ENCODE results near the gene AGT. TPM values are rescaled to one million over a fixed set of nuclear protein-coding genes. Genes with fewer than 3 reads are reported as not detected.

The AGT gene
- polyA plus RNA-seq, 1 donor (not counting 4 experiments of a cell fraction or from before 2014, with no cell fraction given) = not detected

DNA sequence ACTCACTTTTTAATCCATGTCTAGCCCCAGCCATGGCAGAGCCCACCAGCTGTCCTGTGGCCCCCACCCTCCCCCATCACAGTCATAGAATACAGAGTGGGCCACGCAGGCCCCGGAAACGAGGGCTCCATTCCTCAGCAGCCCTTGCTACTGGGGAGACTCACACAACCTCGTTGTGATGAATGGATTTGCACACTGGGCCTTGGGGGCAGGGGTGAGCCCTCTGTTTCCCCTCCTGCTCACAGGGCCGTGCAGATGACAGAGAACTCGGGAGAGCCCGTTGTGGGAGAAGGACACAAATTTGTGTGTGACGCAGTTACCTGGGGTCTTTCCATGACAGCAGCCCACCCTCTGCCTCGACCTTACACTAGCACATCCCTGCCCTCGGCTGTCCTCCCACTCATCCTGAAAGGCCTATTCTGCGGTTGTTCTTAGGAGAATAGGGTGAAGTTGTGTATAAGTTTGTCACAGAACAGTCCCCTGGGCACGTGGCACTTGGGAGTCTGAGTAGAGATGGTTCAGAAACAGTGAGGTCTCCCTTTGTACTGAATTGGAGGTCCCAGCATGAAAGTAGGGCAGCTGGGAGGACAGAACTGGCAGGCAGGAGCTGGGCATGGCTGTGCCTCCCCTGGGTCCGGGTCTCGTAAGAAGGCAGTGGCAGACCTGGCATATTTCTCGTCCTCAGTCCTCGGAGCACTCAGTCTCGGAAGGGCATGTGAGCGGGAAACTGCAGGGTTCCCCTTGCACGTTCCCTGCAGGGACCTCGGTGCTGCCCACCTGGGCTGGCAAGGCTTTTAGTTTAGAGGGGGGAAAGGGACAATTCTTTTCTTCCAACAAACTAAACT lies 6.8 kb downstream of the AGT start:
- Histone ChIP-seq H2AFZ (ENCODE audit: control insufficient read depth, low read length) (no peak overlapping the region), H3K4me1 (ENCODE audit: control insufficient read depth, extremely low read depth, insufficient read depth, low read length) (no peaks in the 10 kb centered on the region), H3K27me3 (ENCODE audit: control insufficient read depth, extremely low read depth, insufficient read depth, low read length) (peaks cover 7% of the 10 kb centered on the region), H3K36me3 (ENCODE audit: control insufficient read depth in 2 of 2, extremely low read depth in 1 of 2, insufficient read depth in 2 of 2, low read length in 2 of 2) (no peaks in the 10 kb centered on the region), H3K79me2 (ENCODE audit: control insufficient read depth, insufficient read depth, low read length) (no peaks in the 10 kb centered on the region), H3K9me1 (ENCODE audit: control insufficient read depth, extremely low read depth, insufficient read depth, low read length) (no peaks in the 10 kb centered on the region), H3K9ac (ENCODE audit: control insufficient read depth, extremely low read depth, insufficient read depth, low read length) (no peak overlapping the region), H3K4me3 (ENCODE audit: control insufficient read depth in 2 of 3, extremely low read depth in 1 of 3, insufficient read depth in 2 of 3, low read depth in 1 of 3, low read length in 3 of 3) (no peak overlapping the region), H3K9me3 (ENCODE audit: control insufficient read depth, low read depth, low read length) (no peaks in the 10 kb centered on the region), H3K4me2 (ENCODE audit: control insufficient read depth, extremely low read depth, insufficient read depth, low read depth, low read length) (no peak overlapping the region), H4K20me1 (ENCODE audit: control insufficient read depth, extremely low read depth, insufficient read depth, low read length) (no peaks in the 10 kb centered on the region), H3K27ac (ENCODE audit: control insufficient read depth, insufficient read depth, low read length) (no peak overlapping the region)
- no peak for TF ChIP-seq EZH2 (IDR thresholded peaks at IDR 0.05; ENCODE audit: low read length)
- TF ChIP-seq, protein P1, sequence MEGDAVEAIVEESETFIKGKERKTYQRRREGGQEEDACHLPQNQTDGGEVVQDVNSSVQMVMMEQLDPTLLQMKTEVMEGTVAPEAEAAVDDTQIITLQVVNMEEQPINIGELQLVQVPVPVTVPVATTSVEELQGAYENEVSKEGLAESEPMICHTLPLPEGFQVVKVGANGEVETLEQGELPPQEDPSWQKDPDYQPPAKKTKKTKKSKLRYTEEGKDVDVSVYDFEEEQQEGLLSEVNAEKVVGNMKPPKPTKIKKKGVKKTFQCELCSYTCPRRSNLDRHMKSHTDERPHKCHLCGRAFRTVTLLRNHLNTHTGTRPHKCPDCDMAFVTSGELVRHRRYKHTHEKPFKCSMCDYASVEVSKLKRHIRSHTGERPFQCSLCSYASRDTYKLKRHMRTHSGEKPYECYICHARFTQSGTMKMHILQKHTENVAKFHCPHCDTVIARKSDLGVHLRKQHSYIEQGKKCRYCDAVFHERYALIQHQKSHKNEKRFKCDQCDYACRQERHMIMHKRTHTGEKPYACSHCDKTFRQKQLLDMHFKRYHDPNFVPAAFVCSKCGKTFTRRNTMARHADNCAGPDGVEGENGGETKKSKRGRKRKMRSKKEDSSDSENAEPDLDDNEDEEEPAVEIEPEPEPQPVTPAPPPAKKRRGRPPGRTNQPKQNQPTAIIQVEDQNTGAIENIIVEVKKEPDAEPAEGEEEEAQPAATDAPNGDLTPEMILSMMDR (optimal IDR thresholded peaks at IDR 0.05 in 1 of 3, IDR thresholded peaks at IDR 0.05 in 1 of 3, conservative IDR thresholded peaks at IDR 0.05 in 1 of 3; ENCODE audit: extremely low read depth in 1 of 3, insufficient read depth in 2 of 3, low read length in 3 of 3) = no peak
- FAIRE-seq (no peak), DNase-seq (ENCODE audit: low read depth, low spot score) (no peak)
- dilution Hi-C loops (cut with MboI; ENCODE audit: extremely low pct_ligation_motif_present, low sequenced_read_pairs) = no loop called here

DNA sequence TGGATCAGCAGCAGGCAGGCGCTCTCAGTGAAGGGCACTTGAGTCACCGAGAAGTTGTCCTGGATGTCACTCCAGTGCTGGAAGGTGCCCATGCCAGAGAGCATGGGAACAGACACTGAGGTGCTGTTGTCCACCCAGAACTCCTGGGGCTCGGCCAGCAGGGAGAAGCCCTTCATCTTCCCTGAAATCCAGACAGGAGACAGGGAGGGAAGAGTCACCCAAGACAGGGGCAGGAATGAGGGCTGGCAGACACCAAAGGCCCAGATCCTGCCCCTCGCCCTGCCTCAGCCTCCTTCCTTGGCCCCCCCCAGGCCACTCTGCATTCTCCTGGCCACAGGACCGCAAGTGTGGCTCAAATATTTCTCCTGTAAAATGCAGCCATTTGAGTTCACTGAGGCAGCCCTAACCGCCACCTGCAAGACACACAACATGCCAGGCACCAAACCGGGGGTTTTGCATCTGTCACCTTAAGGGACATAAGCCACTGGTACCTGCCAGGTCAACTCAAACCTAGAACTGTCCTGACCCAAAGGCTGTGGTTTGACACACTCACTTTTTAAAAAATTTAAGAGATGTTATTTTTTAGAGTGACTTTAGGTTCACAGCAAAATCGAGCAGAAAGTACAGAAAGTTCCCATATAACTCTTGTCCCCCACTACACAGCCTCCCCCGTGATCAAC lies 7.8 kb downstream of the AGT start:
- H3K4me2 ChIP-seq (ENCODE audit: control insufficient read depth, extremely low read depth, insufficient read depth, low read depth, low read length) = no peak overlapping the region
- no peak overlapping the region for H2AFZ ChIP-seq (ENCODE audit: control insufficient read depth, low read length)
- H4K20me1 ChIP-seq (ENCODE audit: control insufficient read depth, extremely low read depth, insufficient read depth, low read length) = no peaks in the 10 kb centered on the region
- peaks cover 16% of the 10 kb centered on the region for H3K27me3 ChIP-seq (ENCODE audit: control insufficient read depth, extremely low read depth, insufficient read depth, low read length)
- H3K9ac ChIP-seq (ENCODE audit: control insufficient read depth, extremely low read depth, insufficient read depth, low read length) = no peak overlapping the region
- DNase-seq (ENCODE audit: low read depth, low spot score) (no peak), FAIRE-seq (no peak)
- no peak overlapping the region for H3K4me3 ChIP-seq (ENCODE audit: control insufficient read depth in 2 of 3, extremely low read depth in 1 of 3, insufficient read depth in 2 of 3, low read depth in 1 of 3, low read length in 3 of 3)
- no peak for TF ChIP-seq EZH2 (IDR thresholded peaks at IDR 0.05; ENCODE audit: low read length)
- TF ChIP-seq, protein P1 (optimal IDR thresholded peaks at IDR 0.05 in 1 of 3, IDR thresholded peaks at IDR 0.05 in 1 of 3, conservative IDR thresholded peaks at IDR 0.05 in 1 of 3; ENCODE audit: extremely low read depth in 1 of 3, insufficient read depth in 2 of 3, low read length in 3 of 3) = no peak
- dilution Hi-C loops (cut with MboI; ENCODE audit: extremely low pct_ligation_motif_present, low sequenced_read_pairs) = no loop called here
- H3K27ac ChIP-seq (ENCODE audit: control insufficient read depth, insufficient read depth, low read length) = no peak overlapping the region
- no peaks in the 10 kb centered on the region for H3K4me1 ChIP-seq (ENCODE audit: control insufficient read depth, extremely low read depth, insufficient read depth, low read length)
- H3K79me2 ChIP-seq (ENCODE audit: control insufficient read depth, insufficient read depth, low read length) = no peaks in the 10 kb centered on the region
- no peaks in the 10 kb centered on the region for H3K36me3 ChIP-seq (ENCODE audit: control insufficient read depth in 2 of 2, extremely low read depth in 1 of 2, insufficient read depth in 2 of 2, low read length in 2 of 2)
- H3K9me1 ChIP-seq (ENCODE audit: control insufficient read depth, extremely low read depth, insufficient read depth, low read length) = no peaks in the 10 kb centered on the region
- no peaks in the 10 kb centered on the region for H3K9me3 ChIP-seq (ENCODE audit: control insufficient read depth, low read depth, low read length)
